HG03432 (cell line): ENCODE data around the gene PTN.
"Not testable (repeated sequence)": the region's sequence is repeated elsewhere in the genome, so short reads cannot be mapped to it uniquely, and the experiment has no call there.

Experiments used
- ATAC-seq: cut with Tn5 transposase; IDR thresholded peaks from one replicate; pipeline ENCODE4 v1.9.1; 2021; ENCODE audit warnings: mild to moderate bottlenecking, moderate library complexity; ENCODE audit not compliant: unreplicated experiment

PTN gene

DNA sequence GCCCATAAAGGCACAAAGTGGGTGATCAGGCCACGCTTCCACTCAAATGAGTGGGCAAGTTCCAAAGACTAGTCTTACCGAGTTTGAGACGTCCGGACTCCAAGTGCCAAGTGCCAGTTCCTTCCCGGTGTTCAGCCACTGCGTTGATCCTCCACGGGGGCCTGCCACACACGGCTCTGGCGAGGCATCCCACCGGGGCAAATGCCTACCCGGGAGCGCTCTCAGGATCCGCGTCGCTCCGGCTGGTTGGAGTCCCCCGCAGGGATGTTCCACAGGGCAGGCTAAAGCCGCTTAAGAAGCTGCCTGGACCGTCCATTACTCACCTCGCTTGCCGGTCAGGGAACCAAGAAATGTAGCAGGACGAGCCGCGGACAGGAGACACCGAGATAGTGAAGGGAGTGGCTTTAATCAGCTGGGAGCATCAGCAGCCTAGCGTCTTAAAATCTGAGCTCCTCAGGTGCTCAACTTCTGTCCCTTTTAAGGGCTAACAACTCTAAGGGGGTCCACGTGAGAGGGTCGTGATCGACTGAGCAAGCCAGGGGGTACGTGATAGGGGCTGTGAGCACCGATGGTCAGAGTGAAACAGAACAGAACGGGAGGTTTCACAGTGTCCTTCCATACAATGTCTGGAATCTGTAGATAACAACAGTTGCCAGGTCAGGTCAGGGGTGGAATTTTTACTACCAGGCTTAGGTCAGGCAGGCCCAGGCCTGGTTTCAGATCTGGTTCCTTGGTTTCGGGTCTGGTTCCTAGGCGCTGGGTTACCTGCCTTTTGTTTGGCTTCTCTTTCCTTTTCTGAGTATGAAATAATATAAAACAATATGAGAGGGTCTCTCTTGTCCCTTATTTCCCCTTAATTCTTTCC lies 75.3 kb downstream of the PTN start:
- ATAC-seq, result not testable (repeated sequence)

DNA sequence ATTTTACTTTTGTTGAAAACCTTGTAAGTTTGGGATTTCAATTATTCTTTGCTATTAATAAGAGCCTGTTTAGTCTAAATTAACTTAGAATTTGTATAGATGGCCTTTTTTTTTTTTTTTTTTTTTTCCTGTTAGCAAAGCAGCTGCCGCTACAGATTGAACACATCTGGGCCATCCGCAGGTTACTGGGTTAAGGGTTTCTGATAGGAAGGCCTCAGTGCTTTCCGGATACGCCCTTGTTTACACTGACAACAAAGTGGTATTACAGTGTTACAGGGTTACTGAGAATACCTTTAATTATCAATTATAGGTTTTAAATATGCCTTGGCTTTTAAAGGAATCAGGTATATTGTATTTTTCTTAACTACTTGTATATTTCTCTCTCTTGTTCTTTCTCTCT lies 76.8 kb downstream of the PTN start:
- no peak for ATAC-seq

DNA sequence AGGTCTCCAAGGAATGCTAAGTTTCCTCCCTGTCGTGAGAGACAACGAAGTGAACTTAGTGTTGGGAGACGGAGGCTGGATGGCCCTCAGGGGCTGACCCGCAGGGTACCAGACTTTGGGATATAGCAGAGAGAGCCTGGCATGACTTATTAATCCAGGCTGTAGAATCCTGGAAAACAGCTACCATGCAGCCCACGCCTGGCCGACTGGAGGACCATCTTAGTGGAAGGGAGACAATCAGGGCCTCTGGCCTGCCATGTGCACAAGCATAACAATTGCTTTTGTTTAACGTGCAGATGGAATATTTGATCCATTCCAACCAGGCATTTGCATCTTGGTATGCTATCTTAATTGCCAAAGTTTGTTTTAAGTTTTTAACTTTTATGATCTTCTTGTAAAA lies 78.1 kb downstream of the PTN start:
- not testable (repeated sequence) for ATAC-seq

DNA sequence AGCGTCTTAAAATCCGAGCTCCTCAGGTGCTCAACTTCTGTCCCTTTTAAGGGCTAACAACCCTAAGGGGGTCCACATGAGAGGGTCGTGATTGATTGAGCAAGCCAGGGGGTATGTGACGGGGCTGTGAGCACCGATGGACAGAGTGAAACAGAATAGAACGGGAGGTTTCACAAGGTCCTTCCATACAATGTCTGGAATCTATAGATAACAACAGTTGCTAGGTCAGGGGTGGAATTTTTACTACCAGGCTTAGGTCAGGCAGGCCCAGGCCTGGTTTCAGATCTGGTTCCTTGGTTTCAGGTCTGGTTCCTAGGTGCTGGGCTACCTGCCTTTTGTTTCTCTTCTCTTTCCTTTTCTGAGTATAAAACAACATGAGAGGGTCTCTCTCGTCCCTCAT lies 80.9 kb downstream of the PTN start:
- ATAC-seq, result no peak

DNA sequence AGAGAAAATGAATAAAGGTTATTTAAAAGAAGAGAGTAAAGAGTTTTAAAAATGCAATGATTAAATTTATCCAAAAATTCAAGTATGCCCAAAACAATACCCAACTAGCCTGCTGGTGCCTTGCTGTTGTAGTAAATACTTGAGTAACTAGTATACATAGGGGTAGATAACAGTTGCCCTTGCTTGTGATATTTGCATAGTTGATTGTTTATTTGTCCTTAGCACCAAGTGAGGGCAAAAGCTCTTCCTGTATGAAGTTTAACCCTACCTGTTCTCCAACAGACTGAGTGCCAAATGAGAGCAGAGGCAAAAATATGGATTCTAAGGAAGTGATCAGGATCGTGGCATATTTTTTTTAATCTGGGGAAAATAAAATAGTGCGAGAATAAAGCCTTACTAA lies 85.0 kb downstream of the PTN start:
- ATAC-seq, result no peak

DNA sequence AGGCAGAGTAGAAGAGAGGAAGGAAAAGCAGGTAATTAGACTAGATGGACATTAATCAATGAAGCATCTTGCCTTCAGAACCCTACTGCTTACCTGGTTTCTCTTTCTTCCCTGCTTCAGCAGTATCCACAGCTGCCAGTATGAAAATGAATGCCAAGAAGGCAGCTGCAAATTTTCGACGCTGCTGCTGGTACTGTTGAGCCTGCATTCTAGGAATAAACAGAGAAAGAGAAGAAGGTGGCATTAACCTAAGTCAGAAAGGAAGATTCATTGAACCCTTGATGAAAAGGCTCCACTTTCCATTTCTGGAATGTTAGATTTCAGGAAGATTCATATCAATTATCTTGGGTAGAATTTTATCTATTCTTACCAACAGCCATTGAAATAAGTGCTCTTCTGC lies 88.8 kb downstream of the PTN start:
- ATAC-seq, result no peak

DNA sequence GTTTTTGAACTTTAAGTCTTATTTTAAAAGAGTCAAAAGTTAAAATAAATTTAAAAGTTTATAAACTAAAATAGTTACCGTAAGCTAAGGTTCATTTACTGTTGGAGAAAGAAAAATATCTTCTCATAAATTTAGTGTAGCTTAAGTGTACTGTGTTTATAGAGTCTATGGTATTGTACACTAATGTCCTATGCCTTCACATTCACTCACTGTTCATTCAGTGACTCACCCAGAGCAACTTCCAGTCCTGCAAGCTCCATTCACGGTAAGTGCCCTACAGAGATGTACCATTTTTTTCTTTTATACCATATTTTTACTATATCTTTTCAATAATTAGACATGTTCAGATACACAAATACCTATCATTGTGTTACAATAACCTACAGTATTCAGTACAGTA lies 97.6 kb downstream of the PTN start:
- ATAC-seq, result no peak

DNA sequence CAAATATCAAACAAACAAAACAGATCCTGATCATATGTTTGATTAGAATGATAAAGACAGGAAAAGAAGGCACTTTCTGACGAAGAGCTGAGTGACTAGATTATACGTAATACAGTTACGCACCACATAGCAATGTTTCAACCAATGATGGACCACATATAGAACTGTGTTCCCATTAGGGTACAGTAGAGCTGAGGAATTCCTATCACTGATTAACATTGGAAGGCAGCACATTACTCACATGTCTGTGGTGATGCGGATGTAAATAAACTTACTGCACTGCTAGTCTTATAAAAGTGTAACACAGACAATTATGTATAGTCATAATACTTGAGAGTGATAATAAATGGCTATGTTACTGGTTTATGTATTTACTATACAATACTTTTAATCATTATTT lies 98.3 kb downstream of the PTN start:
- ATAC-seq, result no peak

DNA sequence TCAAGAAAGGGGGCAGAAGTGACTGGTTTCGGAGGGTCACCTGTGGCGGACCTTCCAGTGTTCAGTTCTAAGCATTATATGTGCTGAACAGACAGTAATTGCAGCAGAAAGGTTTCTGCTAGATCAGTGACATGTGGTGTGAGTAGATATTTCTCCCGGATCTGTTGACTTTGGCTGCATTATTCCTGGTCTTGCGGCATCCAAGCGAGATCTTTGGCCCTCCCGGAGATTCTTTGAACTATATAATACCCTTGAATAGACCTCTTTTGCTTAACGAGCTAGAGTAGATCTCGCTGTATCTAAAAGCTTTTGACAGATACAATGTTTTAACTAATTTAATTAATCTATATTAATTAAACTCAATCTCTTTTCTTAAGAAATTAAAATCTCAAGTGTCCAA lies 99.8 kb downstream of the PTN start:
- ATAC-seq, result no peak

DNA sequence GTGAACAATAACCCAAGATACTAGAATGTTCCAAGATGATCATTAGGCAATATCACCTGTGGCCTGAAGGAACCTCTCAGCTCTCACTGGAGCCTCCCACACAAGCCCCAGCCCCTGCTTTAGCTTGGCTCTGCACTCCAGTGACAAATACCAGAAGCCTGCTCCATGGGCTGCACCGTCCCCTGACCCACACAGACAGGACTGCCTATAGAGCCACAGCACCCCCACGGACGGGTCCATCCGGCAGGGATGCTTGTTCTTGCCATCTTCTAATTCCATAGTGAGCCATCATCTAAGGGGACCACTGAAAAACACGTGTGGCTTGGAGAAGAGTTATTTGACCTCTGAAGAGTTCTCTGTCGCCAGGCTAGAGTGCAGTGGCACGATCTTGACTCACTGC lies 100.9 kb downstream of the PTN start:
- no peak for ATAC-seq

DNA sequence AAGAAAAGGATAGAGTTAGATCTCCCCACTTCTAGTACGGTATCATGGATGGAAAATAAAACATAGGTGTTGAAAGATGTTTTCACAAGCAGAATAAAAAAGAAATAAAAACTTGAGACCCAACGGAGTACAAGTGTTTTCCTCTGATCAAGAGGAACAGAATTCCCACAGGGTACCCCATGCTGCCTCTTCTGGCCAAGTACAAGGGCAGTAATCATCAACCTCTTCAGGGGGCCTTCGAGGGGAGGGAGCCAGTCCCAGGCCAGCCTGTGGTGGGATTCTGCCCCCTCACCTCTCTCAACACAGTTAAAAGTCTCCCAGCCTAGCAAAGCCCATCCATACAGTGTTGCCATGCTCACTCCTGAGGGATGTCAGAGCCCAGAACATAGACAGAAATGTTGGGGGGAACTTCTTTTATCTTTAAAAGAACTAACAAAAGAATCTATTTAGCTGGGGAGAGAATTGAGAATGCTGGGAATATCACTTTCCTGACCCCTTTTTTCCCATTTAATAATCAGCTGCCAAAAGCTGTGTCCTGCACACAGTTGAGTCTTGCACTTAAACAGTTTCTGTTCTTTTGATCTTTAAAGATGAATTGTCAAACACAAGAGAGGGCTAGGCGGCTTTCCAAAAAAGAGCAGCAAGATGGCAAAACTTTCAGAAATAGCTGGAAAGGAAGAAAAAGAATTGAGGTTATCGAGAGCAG lies 101.7 kb downstream of the PTN start:
- no peak for ATAC-seq

DNA sequence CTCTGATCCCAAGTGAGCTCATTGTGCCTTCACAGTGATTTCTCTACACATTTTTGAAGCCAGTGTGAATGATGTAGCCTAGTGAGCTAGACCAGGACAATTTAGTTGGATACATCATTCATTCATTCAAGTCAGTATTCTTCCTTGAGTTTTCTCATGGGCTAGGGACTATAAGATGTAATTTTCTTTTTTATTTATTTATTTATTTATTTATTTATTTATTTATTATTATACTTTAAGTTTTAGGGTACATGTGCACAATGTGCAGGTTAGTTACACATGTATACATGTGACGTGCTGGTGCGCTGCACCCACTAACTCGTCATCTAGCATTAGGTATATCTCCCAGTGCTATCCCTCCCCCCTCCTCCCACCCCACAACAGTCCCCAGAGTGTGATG lies 104.3 kb downstream of the PTN start:
- ATAC-seq, result not testable (repeated sequence)

DNA sequence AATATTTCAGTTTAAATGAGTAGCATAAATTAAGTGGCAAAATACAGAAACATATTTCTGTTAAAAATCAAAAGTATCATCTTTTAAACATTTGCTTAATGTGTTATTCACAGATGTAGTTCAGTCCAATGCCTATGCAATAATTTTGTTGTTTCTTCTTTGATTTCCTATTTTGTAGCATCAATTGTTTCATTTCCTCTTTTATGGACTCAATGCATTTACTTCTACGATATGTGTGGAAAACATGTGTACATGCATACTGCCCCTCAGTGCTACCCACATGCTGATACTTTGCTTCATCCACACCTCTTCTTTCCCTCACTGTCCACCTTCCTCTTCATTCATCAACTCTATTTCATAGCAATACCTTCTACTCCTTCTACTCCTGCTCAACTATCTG lies 108.1 kb downstream of the PTN start:
- no peak for ATAC-seq

DNA sequence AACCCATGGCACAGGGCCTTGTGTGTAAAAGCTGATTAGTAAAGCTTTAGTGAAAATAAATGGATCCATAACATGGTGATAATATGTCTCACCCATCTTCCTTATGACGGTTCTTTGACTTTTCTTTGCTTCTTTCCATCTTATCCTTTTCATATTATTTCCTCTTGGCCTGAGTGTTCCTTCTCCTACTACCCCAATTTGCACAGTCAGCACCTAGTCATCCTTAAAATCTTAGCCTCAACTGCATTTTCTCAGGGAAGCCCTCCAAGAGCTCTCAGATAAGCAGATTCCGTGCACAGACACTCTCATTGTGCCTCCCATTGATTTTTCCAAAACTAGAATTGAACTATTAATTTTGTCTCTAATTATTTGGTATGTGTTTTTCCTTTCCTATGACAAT lies 112.4 kb downstream of the PTN start:
- no peak for ATAC-seq

DNA sequence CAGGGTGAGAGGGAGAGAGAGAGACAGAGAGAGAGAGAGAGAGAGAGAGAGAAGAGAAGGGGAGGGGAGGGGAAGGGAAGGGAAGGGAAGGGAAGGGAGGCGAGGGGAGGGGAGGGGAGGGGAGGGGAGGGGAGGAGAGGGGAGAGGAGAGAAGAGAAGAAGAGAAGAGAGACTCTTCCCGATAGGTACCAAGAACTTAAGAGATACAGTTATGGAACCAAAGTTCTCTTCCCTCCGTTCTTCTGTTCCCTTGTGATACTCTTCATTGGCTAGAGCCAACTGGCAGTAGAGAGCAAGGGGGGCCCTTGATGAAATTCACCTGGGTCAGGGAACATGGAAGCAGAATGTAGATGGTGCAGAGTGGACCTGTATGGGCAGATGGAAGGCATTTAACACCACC lies 122.1 kb downstream of the PTN start:
- ATAC-seq, result no peak

DNA sequence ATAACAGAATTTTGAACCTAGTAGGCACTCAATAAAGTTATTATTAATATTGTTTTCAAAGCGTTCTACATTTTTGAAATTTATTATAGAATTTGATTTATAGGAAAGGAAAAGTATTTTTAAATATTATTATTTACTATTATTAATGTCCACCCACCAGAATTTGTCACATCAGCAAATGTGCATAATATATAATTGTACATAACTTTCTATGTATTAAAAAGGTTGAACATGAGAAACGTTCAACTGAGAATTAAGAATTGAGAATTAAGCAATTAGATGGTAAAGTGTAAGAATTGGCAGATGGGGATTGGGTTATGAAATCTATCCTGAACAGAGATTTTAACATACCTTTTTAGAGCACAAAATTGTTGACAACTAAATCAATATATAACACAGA lies 129.8 kb downstream of the PTN start:
- no peak for ATAC-seq

DNA sequence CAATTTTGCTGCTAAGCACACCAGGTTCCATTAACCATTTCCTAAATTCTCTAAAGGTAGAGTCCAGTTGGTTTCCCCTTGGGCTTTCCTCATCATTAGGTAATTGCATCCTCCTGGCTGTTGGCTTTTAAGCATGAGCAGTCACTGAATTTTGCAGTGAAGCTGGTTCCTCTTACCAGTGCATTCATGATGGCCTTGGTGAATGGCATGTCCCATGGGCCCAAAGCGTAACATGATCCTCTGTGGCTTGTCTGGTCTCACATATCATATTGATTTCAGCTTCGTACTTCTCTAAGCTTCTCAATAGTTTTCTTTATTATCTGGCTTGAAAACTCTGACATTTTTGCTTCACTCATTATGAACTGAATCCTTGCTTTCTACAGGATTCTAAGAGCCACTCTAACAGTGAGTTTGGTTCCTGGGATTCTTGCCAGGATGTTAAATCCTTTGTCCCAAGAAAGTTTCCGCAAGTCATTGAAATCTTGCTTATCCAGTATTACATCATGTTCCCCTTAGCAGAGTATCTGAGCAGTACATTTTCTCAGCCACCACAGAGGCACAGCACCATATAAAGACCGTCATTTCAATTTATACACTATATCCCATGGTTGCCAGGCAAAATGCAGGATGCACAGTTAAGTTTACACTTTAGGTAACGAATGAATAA lies 134.2 kb downstream of the PTN start:
- ATAC-seq, result no peak

DNA sequence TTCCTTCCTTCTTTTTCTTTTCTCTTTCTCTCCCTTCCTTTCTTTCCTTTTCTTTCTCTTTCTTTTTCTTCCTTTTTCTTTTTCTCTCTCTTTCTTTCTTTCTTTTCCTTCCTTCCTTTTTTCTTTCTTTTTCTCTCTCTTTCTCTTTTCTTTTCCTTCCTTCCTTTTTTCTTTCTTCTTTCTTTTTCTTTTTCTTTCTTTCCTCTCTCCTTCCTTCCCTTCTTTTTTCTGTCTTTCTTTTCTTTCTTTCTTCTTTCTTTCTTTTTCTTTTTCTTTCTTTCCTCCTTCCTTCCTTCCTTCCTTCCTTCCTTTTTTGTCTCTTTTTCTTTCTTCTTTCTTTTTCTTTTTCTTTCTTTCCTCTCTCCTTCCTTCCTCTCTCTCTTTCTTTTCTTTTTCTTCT lies 136.8 kb downstream of the PTN start:
- no peak for ATAC-seq

DNA sequence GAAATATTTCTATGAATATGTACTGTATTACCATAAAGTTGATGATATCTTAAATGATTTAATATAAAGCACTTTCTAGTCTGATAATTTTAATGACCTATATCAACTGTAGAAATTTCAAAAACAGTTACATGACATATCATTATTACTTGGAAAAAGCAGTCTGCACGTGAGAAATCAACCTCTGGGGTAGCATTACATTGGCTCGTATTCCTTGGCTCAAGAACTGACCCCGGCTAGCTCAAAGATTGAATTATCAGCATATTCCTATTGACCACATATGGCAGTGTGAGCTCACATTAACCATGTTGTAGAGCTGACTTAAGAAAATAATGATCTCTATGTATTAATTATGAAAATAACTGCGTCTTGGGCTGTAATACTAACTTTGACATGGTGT lies 139.3 kb downstream of the PTN start:
- ATAC-seq, result no peak

DNA sequence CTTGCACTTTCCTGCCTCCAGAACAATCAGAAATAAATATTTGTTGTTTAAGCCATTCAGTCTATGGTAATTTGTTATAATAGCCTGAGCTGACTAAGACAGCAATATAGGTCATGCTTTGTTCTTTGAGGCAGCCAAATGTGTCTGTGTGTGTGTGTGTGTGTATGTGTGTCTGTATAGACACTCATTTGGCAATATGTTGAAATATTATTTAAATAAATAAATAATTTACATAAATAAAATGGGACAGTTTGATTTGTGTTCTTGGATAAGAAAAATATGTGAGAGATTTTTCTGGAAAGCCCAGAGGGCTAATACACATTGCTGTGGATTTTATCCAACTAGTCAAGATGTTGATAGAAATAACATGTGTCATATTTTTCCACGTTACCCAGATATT lies 140.2 kb downstream of the PTN start:
- no peak for ATAC-seq

DNA sequence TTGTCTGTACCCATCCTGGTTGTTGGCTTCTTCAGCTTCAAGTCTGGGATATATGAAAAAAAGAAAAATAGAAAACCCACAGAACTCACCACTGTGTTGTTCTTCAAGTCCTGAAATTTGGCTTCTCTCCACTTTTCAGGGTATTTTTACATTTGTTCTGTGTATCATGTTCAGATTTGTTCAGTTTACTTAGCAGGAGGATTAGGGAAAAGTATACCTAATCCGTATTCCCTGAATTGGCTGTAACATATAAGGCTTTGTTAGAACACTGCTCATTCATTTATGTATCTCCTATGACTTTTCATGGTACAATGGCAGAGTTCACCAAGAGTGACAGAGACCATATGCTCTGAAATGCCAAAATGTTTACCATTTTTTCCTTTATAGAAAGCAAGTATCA lies 146.9 kb downstream of the PTN start:
- ATAC-seq, result no peak

DNA sequence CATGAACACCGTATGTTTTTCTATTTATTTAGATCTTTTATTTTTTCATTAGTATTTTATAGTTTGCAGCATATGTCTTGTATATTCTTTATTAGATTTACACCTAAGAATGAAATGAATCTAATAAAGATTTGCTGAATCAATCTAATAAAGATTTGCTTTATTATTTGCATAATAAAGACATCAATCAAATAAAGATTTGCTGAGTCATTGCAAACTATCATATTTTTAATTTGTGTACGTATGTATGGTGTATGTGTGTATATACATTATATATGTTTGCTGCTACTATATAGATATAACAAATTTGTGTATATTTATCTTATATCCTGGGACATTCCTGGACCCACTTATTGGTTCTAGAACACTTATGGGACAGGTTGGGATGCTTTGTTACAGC lies 147.5 kb downstream of the PTN start:
- ATAC-seq, result no peak
